ENCODE measurements around the gene MED16.

The MED16 gene

GRCh38 chr19:927351-927779 is 34.4 kb upstream of the MED16 start:
- no peak for DNase-seq

DNA sequence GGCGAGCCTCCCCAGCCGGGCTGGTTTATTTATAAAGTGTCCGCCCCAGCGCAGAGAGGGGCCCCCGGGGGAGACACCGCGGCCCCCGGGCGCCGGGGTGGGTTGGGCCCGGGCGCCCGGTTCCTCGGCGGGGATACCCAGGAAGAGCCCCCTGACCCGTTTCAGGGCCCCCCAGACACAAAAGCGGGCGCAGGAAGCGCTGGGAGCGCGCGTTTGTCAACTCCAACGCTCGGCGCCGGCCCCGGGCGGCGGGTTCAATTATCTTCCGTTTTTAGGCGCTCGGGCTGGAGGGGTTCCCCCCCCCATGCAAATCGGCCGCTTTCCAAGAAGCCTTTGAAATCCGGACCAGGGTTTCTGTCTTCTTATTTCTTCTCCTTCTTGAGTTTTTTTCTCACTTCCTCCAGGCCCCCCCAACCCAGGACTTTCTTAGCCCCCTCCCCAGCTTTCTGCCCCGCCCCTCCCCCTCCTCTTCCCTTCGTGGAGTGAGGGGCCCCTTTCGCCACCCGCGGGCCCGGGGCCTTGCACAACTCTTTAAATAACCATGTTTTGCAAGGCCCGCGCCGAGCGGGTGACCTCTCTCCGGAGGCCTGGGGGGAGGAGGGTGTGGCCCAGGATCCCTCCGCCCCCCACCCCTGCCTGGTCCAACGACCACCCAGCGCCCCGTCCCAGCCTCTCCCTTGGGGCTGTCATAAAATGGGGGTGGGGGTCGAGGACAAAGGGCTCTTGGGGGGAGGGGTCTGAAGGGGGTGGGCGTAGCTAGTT is 33.8 kb upstream of the MED16 start:
- DNase-seq = peak; percentile 30

DNA sequence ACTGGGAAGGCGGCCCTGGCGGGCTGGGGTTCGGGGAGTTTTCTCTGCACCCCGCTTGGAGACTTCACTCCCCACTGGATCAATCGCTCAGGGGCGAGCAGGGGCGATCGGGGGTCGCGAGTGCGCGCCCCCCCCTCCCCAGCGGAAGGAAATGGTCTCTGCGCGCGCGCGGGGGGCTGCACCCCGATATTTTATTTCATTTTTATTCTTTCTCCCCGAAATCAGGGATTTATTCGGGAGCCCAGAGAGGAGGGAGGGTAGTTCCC is 33.3 kb upstream of the MED16 start:
- DNase-seq = no peak

- peak; percentile 71 for DNase-seq
Measured at GRCh38 chr19:925526-926322, 32.7 kb upstream of the MED16 start, which contains the start of gene ARID3A. Gene ARID3A (plus strand): TSS chr19:926035. CDS start chr19:929529, 3,494 bp downstream.

- DNase-seq = peak; percentile 71
Measured at GRCh38 chr19:925087-925525, 32.1 kb upstream of the MED16 start.

GRCh38 chr19:924553-925086 is 31.6 kb upstream of the MED16 start:
- peak; percentile 24 for DNase-seq

DNA sequence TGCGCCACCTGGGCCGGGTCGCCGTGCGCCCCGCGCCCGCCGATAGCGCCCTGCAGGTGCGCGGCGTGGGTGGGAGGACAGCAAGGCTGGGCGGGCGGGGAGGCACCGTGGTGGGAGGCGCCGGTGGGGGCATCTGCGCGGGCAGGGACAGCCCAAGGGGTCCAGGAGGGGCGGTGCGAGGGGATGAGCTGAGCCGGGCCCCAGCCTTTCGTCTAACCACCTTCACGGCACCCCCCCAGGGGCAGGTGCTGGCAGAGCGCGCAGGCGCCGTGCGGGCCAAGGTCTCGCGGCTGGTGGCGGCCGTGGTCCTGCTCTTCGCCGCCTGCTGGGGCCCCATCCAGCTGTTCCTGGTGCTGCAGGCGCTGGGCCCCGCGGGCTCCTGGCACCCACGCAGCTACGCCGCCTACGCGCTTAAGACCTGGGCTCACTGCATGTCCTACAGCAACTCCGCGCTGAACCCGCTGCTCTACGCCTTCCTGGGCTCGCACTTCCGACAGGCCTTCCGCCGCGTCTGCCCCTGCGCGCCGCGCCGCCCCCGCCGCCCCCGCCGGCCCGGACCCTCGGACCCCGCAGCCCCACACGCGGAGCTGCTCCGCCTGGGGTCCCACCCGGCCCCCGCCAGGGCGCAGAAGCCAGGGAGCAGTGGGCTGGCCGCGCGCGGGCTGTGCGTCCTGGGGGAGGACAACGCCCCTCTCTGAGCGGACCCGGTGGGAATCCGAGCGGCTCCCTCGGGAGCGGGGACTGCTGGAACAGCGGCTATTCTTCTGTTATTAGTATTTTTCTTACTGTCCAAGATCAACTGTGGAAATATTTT is 27.3 kb upstream of the MED16 start:
- DNase-seq = peak; percentile 62

- DNase-seq = peak; percentile 24
Measured at GRCh38 chr19:919199-920050, 26.4 kb upstream of the MED16 start.

- DNase-seq = no peak
Measured at GRCh38 chr19:918481-919198, 25.7 kb upstream of the MED16 start.

DNA sequence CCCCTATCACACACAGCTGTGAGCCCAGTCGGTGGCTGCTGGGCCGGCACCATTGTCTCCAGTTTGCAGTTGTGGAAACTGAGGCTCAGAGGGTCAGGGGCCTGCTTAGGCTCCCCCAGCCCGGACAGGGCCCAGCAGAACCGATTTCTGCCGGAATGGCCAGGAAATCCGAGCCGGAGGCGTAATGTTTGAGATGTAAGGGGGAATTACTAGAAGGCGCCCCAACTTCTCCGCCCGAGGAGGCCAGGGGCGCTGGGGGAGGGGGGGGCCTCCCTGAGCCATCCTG is 25.1 kb upstream of the MED16 start:
- no peak for DNase-seq

DNA sequence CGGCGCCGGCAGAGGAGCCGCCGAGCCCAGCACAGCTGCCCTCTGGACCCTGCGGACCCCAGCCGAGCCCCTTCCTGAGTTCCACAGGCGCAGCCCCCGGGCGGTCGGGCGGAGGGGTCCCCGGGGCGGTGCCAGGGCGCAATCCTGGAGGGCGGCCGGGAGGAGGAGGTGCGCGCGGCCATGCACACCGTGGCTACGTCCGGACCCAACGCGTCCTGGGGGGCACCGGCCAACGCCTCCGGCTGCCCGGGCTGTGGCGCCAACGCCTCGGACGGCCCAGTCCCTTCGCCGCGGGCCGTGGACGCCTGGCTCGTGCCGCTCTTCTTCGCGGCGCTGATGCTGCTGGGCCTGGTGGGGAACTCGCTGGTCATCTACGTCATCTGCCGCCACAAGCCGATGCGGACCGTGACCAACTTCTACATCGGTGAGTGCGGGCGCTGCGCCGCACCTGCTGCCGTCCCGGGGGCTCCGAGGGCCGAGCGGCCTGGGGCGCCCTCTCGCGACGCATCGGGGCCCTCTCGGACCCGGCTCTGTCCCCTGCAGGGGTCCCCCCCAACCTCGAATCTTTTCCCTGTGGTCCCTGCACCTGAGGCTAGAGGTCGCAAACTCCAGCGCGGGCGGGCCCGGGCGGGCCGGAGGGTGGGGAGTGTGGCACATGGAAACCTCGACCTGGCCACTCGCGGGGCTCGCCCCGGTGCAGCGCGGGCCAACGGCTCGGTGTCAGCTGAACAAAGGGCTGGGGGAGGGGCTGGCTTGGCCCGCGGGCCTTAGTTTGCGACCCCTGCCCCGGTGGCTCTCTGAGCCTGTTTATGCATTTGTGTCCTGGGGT is 24.6 kb upstream of the MED16 start, which contains the start of gene KISS1R:
Gene KISS1R, plus strand, starts transcription at position 11 of the 829 bp plus-strand sequence. Its CDS starts 170 bp downstream, at position 181.
- DNase-seq = peak; percentile 16

DNA sequence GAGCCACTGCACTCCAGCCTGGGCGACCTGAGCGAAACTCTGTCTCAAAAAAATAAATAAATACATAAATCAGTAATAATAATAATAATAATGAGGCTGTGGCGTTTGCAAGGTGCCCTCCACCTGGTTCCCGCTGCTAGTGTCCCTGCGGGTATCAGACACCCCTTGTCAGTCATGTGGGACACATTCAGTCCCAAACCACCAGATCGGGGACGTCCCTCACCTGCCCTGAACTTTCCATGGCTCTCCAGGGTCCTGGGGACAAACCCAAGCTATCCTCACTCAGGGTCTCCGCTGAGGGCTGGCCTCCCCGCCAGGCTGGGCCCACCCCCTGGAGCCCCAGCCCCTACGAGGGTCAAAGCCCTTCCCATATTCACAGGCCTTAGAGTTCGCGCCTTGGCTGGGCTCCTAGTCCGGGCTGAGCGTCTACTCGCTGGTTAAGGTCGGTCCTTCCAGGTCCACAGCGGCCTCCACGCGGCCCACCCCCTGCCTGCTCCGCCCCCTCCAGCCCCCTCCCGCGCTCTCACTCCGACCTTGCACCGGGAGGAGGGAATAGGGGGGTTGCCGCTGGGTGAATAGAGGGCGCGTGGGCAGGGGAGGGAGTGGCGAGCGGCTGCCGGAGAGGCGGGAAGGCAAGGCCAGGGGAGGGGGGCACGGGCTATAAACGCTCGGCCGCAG is 23.8 kb upstream of the MED16 start:
- DNase-seq = peak; percentile 29

- peak; percentile 82 for DNase-seq
Measured at GRCh38 chr19:913080-913748, 20.2 kb upstream of the MED16 start, which contains the start of gene R3HDM4. Gene R3HDM4 (minus strand): TSS chr19:913219. CDS start chr19:913157, 62 bp downstream.

DNA sequence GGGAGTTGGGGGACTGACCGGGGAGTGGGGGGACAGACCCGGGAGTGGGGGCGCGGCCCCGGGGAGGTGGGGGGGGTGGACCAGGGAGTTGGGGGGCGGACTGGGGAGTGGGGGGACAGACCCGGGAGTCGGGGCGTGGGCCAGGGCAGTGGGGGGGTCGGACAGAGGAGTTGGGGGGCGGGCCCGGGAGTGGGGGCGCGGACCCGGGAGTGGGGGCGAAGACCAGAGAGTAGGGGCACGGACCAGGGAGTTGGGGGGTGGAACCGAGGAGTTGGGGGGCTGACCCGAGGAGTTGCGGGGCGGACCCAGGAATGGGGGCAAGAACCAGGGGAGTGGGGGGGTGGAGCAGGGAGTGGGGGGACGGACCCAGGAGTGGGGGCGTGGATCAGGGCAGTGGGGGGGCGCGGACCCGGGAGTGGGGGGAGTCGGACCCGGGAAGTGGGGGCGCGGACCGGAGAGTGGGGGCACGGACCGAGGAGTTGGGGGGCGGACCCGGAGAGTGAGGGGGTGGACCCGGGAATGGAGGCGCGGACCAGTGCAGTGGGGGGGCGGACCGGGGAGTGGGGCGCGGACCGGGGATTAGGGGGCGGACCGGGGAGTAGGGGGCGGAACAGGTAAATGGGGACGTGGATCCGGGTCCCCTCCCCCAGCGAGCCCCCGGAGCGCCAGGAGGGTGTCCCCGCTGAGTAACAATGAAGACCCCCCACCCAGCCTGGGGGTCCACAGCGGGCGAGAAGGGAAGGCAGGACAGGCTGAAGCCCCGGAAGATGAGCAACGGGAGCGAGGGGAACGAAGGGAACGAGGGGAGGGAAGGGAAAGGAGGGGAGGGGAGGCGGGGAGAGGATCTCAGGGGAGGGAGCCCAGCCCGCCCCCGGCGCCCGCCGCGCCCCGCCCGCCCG is 19.4 kb upstream of the MED16 start:
- peak; percentile 15 for DNase-seq

DNA sequence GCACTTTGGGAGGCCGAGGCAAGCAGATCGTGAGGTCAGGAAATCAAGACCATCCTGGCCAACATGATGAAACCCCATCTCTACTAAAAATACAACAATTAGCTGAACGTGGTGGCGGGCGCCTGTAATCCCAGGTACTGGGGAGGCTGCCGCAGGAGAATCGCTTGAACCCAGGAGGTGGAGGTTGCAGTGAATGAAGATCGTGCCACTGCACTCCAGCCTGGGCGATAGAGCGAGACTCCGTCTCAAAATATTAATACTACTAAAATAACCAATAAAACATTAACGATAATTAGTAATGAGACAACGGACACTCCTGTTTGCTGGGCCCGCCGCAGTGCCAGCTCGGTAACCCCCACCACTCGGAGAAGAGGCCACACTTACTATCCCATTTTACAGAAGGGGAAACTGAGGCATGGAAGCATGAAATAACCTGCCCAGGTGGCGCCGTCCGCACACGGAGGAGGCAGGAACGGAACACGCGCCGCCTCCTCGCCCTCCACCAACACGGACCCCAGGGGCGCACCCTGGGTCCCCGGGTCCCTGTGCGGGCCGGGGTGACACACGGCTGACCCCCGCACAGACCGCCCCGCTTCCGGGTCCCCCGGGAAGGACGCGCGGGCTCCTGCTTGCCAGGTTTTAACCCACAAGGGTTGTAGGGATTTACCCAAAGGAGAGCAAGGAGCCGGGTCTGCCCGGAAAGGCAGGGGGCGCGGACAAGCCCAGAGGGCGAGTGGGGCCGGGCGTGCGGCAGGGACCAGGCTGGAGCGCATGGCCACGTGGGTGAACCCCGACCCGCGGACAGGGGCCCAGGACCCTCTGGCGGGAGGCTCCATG is 18.4 kb upstream of the MED16 start:
- no peak for DNase-seq

DNA sequence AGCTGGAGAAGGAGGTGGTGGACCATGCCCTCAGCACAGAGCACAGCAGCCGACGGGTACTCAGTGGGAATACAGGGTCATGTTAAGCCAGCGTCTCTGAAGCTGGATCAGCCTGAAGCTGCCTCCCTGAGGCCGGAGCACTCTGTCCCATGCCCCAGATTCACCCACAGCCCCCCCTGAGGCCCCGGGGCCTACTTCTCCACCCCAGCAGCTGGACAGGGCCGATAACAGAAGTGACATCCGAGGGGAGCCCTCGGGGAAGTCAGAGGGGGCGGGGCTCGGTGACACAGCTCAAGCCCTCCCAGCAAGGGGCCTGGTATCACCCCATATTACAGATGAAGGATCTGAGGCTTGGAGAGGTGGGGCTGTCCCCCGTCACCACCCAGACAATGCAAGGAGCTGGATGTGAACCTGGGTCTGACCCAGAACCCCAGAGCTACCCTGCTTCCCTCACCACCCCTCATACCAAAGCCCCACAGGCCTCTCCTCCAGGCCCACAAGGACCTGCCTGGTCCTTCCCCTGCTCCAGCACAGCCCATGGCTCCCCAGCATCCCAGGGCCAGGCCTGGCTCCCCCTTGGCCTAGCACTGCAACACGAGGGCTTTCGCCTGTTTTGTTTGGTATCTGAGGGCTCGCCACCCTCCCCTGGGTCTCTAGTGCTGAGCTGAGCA is 14.3 kb upstream of the MED16 start:
- no peak for DNase-seq

DNA sequence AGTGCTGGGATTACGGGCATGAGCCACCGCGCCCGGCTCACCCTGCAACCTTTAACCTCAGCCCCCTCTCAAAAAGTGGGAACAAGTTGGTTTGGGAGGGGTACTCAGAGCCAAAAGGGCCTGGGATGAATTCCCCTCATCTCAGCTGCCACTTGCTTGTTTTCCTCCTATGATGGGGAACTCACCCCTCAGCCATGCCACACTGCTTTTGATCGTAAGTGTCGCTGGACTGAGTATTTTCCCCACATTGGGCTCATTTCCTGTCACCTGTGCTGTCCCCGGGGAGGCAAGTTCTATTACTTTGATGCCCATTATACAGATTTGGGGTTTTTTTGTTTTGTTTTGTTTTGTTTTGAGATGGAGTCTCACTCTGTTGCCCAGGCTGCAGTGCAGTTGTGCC is 13.5 kb upstream of the MED16 start:
- no peak for DNase-seq
